GM19452 (cell line): ENCODE measurements around the gene ZNF649.
"Not testable (repeated sequence)": the region's sequence is repeated elsewhere in the genome, so short reads cannot be mapped to it uniquely, and the experiment has no call there.

ENCODE experiments used
- ATAC-seq: cut with Tn5 transposase; IDR thresholded peaks from one replicate; pipeline ENCODE4 v1.9.1; 2021; ENCODE audit not compliant: unreplicated experiment

The ZNF649 gene

DNA sequence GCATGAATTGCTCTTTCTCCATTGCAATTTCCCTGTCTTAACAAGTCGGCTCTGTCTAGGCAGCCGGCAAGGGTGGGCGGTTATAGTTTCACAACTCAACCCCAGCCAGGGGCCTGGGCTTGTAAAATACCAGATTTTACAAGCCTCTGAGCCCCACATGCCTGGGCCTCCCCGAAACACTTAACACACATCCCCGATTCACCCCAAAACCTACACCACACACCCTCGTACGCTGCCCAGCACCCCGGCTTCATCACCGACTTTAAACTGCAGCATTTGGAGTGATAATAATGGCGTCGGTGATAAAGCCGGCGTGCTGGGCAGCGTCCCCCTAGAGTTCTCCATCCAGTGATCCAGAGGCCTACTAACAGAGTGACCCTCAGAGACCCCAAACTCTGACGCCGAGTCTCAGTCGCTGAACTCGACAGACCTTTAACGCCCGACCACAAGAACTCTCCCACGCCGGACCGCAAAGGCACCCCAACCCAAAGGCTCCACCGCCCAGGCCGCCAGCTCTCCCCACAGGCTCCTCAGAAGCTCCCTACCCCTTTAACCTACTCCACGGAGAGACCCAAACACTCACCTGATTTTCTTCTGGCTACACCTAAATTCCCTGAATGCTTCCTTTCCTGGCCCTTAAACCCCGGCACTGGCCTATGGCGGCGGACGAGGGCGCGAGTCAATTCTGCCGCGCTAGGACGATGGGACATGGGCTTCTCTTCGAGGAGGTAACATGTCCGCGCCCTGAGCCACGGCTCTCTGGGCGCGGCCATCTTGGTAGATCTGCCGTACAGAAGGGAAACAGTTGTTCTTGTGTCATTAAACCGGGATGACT is at the start of gene ZNF649:
Gene ZNF649 (minus strand): TSS at position 687 of the 835 bp plus-strand sequence. CDS start 4,910 bp downstream, outside the sequence.
- ATAC-seq, result peak; percentile 78

DNA sequence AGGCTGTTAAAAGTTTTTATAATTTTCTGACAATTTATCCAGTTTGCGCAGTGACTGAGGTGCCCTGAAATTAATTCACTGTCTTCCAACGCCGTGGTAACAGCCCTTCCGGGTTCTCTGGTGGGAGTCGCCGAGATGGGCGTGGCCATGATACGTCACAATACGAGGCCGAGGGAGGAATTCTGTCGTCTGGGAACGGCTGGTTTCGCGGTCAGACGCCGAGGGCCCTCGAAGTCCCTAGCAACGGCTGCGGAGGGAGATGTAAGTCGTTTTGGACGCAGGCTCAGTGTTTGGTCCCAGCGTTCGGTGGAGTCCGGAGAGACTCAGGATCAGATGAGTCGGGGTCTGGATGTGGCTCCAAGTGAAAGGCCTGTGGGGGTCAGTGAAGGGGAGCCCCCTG is 44.2 kb upstream of the ZNF649 start:
- no peak for ATAC-seq

GRCh38 chr19:51946602-51947001 is 41.8 kb upstream of the ZNF649 start:
- ATAC-seq, result no peak

GRCh38 chr19:51944798-51945552 is 40.2 kb upstream of the ZNF649 start:
- ATAC-seq, result no peak

GRCh38 chr19:51938936-51939335 is 34.1 kb upstream of the ZNF649 start:
- ATAC-seq, result no peak

- no peak for ATAC-seq
Measured at GRCh38 chr19:51931921-51932320, 27.1 kb upstream of the ZNF649 start.

DNA sequence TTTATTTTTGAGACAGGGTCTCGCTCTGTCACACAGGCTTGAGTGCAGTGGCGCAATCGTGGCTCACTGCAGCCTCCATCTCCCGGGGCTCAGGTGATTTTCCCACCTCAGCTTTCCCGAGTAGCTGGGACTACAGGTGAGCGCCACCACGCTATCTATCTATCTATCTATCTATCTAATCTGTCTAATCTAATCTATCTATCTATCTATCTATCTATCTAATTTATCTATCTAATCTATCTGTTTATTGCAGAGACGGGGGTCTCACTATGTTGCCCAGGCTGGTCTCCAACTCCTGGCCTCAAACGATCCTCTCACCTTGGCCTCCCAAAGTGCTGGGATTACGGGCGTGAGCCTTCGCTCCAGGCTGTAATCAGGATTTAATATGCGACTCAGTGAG is 23.0 kb upstream of the ZNF649 start:
- ATAC-seq, result no peak

DNA sequence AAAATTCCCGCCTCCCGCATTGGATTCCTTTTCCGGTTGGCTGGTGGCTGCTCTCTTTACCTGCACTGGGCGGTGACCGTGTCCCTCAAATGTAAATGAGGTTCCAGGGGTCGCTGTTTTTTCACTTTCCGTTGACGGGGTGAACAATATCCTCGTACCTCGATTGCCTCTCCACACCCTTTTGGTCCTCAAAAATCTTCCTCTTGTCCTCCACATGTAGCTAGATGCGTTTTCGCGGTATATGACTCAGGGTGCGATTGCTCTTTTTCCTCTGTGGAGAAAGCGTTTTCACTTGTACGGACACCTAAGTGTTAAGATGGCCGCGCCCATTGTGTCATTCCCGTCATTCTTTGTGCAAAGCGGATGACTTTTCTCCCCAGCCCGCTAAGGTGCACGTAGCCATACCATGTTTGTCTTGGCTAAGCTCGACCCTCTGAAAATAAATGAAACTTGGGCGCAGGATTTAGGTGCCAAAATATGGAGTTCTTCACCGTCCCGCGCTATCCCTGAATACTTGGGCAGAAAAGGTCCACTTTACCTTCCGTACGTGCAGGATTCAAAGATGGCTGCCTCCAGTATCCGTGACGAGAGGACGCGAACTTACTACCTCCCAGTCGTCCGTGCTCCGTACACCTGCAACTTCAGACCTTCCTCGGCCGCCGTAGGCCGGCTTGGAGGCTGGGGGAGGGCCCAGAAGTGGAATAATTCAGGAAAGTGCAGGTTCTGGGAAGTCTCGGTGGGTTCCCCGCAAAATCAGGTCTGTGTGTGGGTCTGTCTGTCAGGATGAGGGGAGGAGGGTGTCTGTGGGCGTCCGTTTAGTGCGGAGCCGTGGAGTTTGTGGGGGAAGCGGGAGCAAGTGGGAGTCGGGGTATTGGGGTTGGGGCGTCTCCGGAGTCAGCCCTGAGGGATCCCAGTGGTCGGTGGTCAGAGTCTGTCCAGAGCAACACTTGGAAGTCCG is 22.2 kb upstream of the ZNF649 start, which contains the start of gene ZNF613:
Gene ZNF613 (plus strand): TSS at position 689 of the 958 bp plus-strand sequence. CDS start 8,749 bp downstream, outside the sequence.
- ATAC-seq, result peak; percentile 76

- ATAC-seq, result peak; percentile 5
Measured at GRCh38 chr19:51926426-51926783, 21.6 kb upstream of the ZNF649 start.

GRCh38 chr19:51921949-51922348 is 17.1 kb upstream of the ZNF649 start:
- ATAC-seq, result no peak

DNA sequence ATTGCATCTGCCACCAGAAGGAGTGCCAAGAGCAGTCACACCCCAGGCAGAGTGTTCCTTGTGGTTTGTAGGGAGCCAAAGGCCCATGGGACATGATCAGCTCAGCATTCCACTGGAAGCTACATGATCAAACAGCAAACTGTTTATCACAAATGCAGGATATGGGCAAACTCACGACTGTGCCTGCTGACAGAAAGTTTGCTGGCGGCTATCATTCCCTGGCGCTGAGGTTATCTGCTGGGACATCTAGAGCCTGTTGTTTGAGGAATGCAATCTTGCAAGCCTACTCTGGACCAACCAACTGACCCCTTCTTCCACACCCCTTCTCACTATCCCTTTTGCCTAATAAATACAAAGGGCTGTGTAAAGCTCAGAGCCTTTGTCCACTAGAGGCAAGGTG is 14.8 kb upstream of the ZNF649 start:
- ATAC-seq, result no peak

- ATAC-seq, result no peak
Measured at GRCh38 chr19:51916167-51916566, 11.3 kb upstream of the ZNF649 start.

DNA sequence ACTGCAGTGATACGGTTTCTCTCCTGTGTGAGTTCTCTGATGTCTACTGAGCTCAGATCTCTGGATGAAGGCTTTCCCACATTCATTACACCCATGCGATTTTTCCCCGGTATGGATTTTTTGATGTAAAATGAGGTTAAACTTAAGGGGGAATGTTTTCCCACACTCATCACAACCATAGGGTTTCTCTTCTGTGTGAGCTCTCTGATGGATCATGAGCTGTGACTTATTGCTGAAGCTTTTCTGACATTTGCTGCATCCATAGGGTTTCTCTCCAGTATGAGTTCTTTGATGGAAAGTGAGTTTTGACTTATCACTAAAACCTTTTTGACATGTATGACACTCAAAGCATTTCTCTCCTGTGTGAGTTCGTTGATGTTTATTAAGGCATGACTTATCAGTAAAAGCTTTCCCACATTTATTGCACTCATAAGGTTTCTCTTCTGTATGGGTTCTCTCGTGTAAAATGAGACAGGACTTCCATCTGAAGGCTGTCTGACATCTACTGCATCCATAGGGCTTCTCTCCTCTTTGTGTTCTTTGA is 10.6 kb upstream of the ZNF649 start:
- no peak for ATAC-seq

DNA sequence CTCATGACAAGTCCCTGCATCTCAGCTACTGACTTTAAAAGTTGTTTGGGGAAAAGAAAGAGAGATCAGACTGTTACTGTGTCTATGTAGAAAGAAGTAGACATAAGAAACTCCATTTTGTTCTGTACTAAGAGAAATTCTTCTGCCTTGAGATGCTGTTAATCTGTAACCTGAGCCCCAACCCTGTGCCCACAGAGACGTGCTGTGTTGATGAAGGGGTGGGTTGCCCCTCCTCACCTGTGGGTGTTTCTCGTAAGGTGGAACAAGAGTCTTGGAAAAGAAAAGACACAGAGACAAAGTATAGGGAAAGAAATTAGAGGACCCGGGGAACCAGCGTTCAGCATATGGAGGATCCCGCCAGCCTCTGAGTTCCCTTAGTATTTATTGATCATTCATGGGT is 3.2 kb upstream of the ZNF649 start:
- not testable (repeated sequence) for ATAC-seq

- not testable (repeated sequence) for ATAC-seq
Measured at GRCh38 chr19:51906108-51906507, 1.3 kb upstream of the ZNF649 start.

GRCh38 chr19:51905639-51906038 is 822 bp upstream of the ZNF649 start:
- not testable (repeated sequence) for ATAC-seq

- peak; percentile 16 for ATAC-seq
Measured at GRCh38 chr19:51905206-51905605, 389 bp upstream of the ZNF649 start.

GRCh38 chr19:51903192-51903591 is 1.6 kb downstream of the ZNF649 start:
- no peak for ATAC-seq

DNA sequence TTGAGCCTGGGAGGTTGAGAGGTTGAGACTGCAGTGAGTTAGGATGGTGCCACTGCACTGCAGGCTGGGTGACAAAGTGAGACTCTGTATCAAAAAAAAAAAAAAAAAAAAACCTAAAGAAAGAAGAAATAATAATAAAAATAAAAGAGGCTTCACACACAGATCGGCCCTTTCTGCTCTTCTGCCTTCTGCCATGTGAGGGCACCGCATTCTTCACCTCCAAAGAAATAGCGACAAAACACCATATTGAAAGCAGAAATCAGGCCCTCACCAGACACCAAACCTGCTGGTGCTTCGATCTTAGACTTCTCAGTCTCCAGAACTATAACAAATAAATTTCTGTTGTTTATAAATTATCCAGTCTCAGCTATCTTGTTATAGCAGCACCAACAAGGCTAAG is 3.0 kb downstream of the ZNF649 start:
- ATAC-seq, result no peak

DNA sequence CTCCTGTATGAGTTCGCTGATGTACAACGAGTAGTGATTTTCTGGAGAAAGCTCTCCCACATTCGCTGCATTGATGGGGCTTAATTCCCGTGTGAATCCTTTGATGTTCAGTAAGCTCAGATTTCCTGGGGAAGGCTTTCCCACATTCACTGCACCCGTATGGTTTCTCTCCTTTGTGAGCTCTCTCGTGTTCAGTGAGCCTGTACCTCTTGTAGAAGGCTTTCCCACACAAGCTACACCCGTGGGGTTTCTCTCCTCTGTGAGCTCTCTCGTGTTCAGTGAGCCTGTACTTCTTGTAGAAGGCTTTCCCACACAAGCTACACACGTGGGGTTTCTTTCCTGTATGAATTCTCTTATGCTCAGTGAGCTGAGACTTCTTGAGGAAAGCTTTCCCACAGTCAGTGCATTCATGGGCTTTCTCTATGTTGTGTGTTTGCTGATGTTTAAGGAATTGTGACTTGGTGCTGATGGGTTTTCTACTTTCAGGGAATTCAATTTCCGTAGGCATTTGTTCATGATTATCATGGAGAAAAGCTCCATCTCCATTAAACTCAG is 13.5 kb downstream of the ZNF649 start:
- ATAC-seq, result no peak
